H9 (cell line): ENCODE measurements around the gene NCKAP5L. TPM values are rescaled to one million over a fixed set of nuclear protein-coding genes. Genes with fewer than 3 reads are reported as not detected.

Experiments
- DNase-seq: peaks from one replicate; pipeline ENCODE4 v3.0.0-alpha.2; 2017
- H2AFZ ChIP-seq: one replicate; pipeline ENCODE4 v1.6.1; 2013; ENCODE audit warnings: mild to moderate bottlenecking, low read length, control low read depth, moderate library complexity
- H2AK5ac ChIP-seq: 2 replicates; pipeline ENCODE4 v1.6.1; 2013; ENCODE audit warnings: low read length, control low read depth, mixed read lengths; ENCODE audit not compliant: insufficient read length
- H2BK120ac ChIP-seq: one replicate; pipeline ENCODE4 v1.6.1; 2013; ENCODE audit warnings: low read depth, mild to moderate bottlenecking, low read length, control low read depth, inconsistent platforms; ENCODE audit not compliant: poor library complexity, severe bottlenecking
- H2BK12ac ChIP-seq: 2 replicates; pipeline ENCODE4 v1.6.1; 2013; ENCODE audit warnings: low read length, control low read depth, mixed read lengths, low read depth; ENCODE audit not compliant: insufficient read length
- H2BK15ac ChIP-seq: 2 replicates; pipeline ENCODE4 v1.6.1; 2013; ENCODE audit warnings: low read depth, low read length, control low read depth
- H2BK20ac ChIP-seq: one replicate; pipeline ENCODE4 v1.6.1; 2013; ENCODE audit warnings: low read depth, mild to moderate bottlenecking, low read length, control low read depth, inconsistent platforms; ENCODE audit not compliant: poor library complexity, severe bottlenecking
- H2BK5ac ChIP-seq: 2 replicates; pipeline ENCODE4 v1.6.1; 2013; ENCODE audit warnings: low read length, control low read depth, mixed read lengths; ENCODE audit not compliant: insufficient read length
- H3K14ac ChIP-seq: 2 replicates; pipeline ENCODE4 v1.6.1; 2013; ENCODE audit warnings: low read length, control low read depth; ENCODE audit not compliant: insufficient read depth
- H3K18ac ChIP-seq: 2 replicates; pipeline ENCODE4 v1.6.1; 2013; ENCODE audit warnings: low read depth, mild to moderate bottlenecking, mixed read lengths, low read length, control low read depth; ENCODE audit not compliant: insufficient read length
- H3K23ac ChIP-seq: 2 replicates; pipeline ENCODE4 v1.6.1; 2013; ENCODE audit warnings: low read length, control low read depth, mixed read lengths, low read depth; ENCODE audit not compliant: insufficient read length
- H3K23me2 ChIP-seq: 2 replicates; pipeline ENCODE4 v1.6.1; 2013; ENCODE audit warnings: low read depth, mild to moderate bottlenecking, mixed read lengths, low read length, control low read depth; ENCODE audit not compliant: insufficient read length, poor library complexity, severe bottlenecking
- H3K27ac ChIP-seq: 2 replicates; pipeline ENCODE4 v1.5.1; 2013; ENCODE audit warnings: low read length, control low read depth, mixed read lengths, low read depth; ENCODE audit not compliant: insufficient read length
- H3K27me3 ChIP-seq: 2 replicates; pipeline ENCODE4 v1.6.1; 2013; ENCODE audit warnings: low read length, control low read depth, inconsistent platforms; ENCODE audit not compliant: insufficient read depth
- H3K4ac ChIP-seq: 2 replicates; pipeline ENCODE4 v1.6.1; 2013; ENCODE audit warnings: low read depth, mild to moderate bottlenecking, control low read depth, inconsistent platforms, low read length, moderate library complexity
- H3K4me1 ChIP-seq: 2 replicates; pipeline ENCODE4 v1.6.1; 2013; ENCODE audit warnings: low read length, control low read depth, inconsistent platforms; ENCODE audit not compliant: insufficient read depth
- H3K4me2 ChIP-seq: 2 replicates; pipeline ENCODE4 v1.6.1; 2013; ENCODE audit warnings: low read length, control low read depth, mixed read lengths; ENCODE audit not compliant: insufficient read length, insufficient read depth
- H3K56ac ChIP-seq: 2 replicates; pipeline ENCODE4 v1.6.1; 2013; ENCODE audit warnings: low read depth, mild to moderate bottlenecking, mixed read lengths, low read length, control low read depth; ENCODE audit not compliant: insufficient read length
- H3K79me1 ChIP-seq: 2 replicates; pipeline ENCODE4 v1.6.1; 2013; ENCODE audit warnings: low read depth, mild to moderate bottlenecking, moderate library complexity, low read length, control low read depth, inconsistent platforms; ENCODE audit not compliant: insufficient read depth, poor library complexity, severe bottlenecking
- H3K79me2 ChIP-seq: 2 replicates; pipeline ENCODE4 v1.6.1; 2013; ENCODE audit warnings: low read length, control low read depth, inconsistent platforms; ENCODE audit not compliant: insufficient read depth
- H3K9ac ChIP-seq: 2 replicates; pipeline ENCODE4 v1.6.1; 2013; ENCODE audit warnings: low read length, control low read depth, mixed read lengths; ENCODE audit not compliant: insufficient read length; ENCODE audit errors: extremely low read depth
- H3K9me3 ChIP-seq: one replicate; pipeline ENCODE4 v1.6.1; 2013; ENCODE audit warnings: low read depth, low read length, inconsistent platforms; ENCODE audit not compliant: control insufficient read depth
- H3T11ph ChIP-seq: one replicate; pipeline ENCODE4 v1.6.1; 2013; ENCODE audit warnings: mild to moderate bottlenecking, low read length, control low read depth, inconsistent platforms
- H4K20me1 ChIP-seq: one replicate; pipeline ENCODE4 v1.6.1; 2013; ENCODE audit not compliant: control insufficient read depth, insufficient read length, insufficient read depth
- H4K5ac ChIP-seq: 2 replicates; pipeline ENCODE4 v1.6.1; 2013; ENCODE audit warnings: low read depth, mild to moderate bottlenecking, mixed read lengths, low read length, control low read depth; ENCODE audit not compliant: insufficient read length
- H4K8ac ChIP-seq: replicated peaks from 2 replicates; pipeline ENCODE4 v1.6.1; 2013; ENCODE audit warnings: low read length, control low read depth, mixed read lengths, low read depth; ENCODE audit not compliant: insufficient read length
- H4K91ac ChIP-seq: 2 replicates; pipeline ENCODE4 v1.6.1; 2013; ENCODE audit warnings: low read depth, mild to moderate bottlenecking, moderate library complexity, mixed read lengths, low read length, control low read depth; ENCODE audit not compliant: insufficient read length
- H3K27ac Mint-ChIP-seq, 3 experiments: 2 replicates in 2 of 3; 3 replicates in 1 of 3; pipeline ENCODE4 v1.8.0; 2020 to 2021; ENCODE audit warnings: mixed read lengths in 3 of 3, mild to moderate bottlenecking in 1 of 3, moderate library complexity in 1 of 3
- H3K27me3 Mint-ChIP-seq: 2 replicates; pipeline ENCODE4 v1.8.0; 2021; ENCODE audit warnings: low read depth, mild to moderate bottlenecking, moderate library complexity, mixed read lengths
- H3K36me3 Mint-ChIP-seq, 3 experiments: 2 replicates in 2 of 3; 3 replicates in 1 of 3; pipeline ENCODE4 v1.8.0; 2020 to 2021; ENCODE audit warnings: low read depth in 3 of 3, mixed read lengths in 3 of 3; ENCODE audit not compliant: insufficient read depth in 1 of 3
- H3K4me1 Mint-ChIP-seq, 2 experiments: 2 replicates each; pipeline ENCODE4 v1.8.0; 2020; ENCODE audit warnings: mixed read lengths in 2 of 2
- H3K4me3 Mint-ChIP-seq, 2 experiments: 2 replicates in 1 of 2; 3 replicates in 1 of 2; pipeline ENCODE4 v1.8.0; 2020 to 2021; ENCODE audit warnings: mild to moderate bottlenecking in 2 of 2, mixed read lengths in 2 of 2, moderate library complexity in 1 of 2
- H3K9me3 Mint-ChIP-seq, 2 experiments: 2 replicates in 1 of 2; 3 replicates in 1 of 2; pipeline ENCODE4 v1.8.0; 2020; ENCODE audit warnings: mild to moderate bottlenecking in 2 of 2, mixed read lengths in 2 of 2, moderate library complexity in 1 of 2
- WGBS: extraction: QIAGEN DNeasy Blood & Tissue Kit; methylation state at CpG from one replicate; pipeline ENCODE4 v1.1.7; 2013; ENCODE audit warnings: missing lambda C conversion rate, low lambda C conversion rate, mixed read lengths; ENCODE audit not compliant: insufficient read length; ENCODE audit errors: extremely low coverage; 5-methylcytosine and 5-hydroxymethylcytosine counted together
- total RNA-seq: library from RNA; stranded (reverse); gene quantifications from 2 replicates; pipeline ENCODE4 v1.2.1, GENCODE V29; 2021
- TF ChIP-seq, protein P1 (sequence below): fragments of 200-600 bp; sonication (generic); conservative IDR thresholded peaks from 3 replicates; pipeline ENCODE4 v1.8.0; 2021; ENCODE audit warnings: antibody characterized with exemption, mild to moderate bottlenecking

The NCKAP5L gene
- total RNA-seq, 1 experiment from 2014 or later, result 27.7 TPM

DNA sequence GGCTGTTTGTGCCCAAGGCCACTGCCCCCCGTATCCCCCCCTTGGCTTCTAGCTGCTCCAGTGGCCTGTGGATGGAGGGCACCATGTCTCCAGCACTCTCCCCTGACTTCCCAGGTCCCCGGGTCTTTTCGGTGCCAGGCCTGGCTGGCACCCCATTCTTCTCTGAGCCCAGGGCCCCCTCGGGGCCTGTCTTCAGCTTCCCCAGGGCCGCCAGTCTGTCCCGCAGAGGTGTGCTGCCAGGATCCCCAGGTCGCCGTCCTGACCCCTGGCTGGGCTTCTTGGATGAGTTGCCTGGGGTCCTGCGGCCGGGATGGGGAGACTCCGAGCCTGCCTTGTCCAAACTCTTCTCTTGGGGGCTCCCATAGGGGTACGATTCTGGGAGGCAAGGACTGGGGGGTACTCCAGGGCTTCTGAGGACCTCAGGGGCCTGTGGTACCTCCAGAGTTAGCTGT is 32.5 kb downstream of the NCKAP5L start:
- Histone ChIP-seq H3K27me3 (no peaks in the 10 kb centered on the region), H3K79me2 (no peaks in the 10 kb centered on the region), H3K56ac (no peak overlapping the region), H2BK5ac (no peak overlapping the region), H3K27ac (no peak overlapping the region), H2BK15ac (no peak overlapping the region), H3K18ac (no peak overlapping the region), H4K5ac (no peak overlapping the region), H4K20me1 (no peaks in the 10 kb centered on the region), H2BK120ac (no peak overlapping the region), H3K9me3 (no peaks in the 10 kb centered on the region), H3K79me1 (no peaks in the 10 kb centered on the region), H4K8ac (no peak overlapping the region), H4K91ac (no peak overlapping the region), H3K23ac (no peak overlapping the region), H3K4ac (no peak overlapping the region), H3K9ac (no peak overlapping the region), H3K4me1 (no peaks in the 10 kb centered on the region; the same call in 1 of the 2 replicates), H2BK12ac (no peak overlapping the region), H3T11ph (no peak overlapping the region), H2AK5ac (no peak overlapping the region), H2BK20ac (no peak overlapping the region), H2AFZ (no peak overlapping the region), H3K14ac (no peak overlapping the region), H3K23me2 (no peaks in the 10 kb centered on the region), H3K4me2 (no peak overlapping the region)
- TF ChIP-seq, protein P1, sequence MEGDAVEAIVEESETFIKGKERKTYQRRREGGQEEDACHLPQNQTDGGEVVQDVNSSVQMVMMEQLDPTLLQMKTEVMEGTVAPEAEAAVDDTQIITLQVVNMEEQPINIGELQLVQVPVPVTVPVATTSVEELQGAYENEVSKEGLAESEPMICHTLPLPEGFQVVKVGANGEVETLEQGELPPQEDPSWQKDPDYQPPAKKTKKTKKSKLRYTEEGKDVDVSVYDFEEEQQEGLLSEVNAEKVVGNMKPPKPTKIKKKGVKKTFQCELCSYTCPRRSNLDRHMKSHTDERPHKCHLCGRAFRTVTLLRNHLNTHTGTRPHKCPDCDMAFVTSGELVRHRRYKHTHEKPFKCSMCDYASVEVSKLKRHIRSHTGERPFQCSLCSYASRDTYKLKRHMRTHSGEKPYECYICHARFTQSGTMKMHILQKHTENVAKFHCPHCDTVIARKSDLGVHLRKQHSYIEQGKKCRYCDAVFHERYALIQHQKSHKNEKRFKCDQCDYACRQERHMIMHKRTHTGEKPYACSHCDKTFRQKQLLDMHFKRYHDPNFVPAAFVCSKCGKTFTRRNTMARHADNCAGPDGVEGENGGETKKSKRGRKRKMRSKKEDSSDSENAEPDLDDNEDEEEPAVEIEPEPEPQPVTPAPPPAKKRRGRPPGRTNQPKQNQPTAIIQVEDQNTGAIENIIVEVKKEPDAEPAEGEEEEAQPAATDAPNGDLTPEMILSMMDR, result no peak
- Mint-ChIP-seq H3K9me3 (no peaks in the 10 kb centered on the region), H3K4me1 (peaks cover 3 to 4% of the 10 kb centered on the region in 2 experiments; a peak in 2 of 4 replicates), H3K36me3 (peaks cover 10 to 29% (median 12%) of the 10 kb centered on the region in 3 experiments), H3K4me3 (no peak overlapping the region), H3K27ac (no peak overlapping the region), H3K27me3 (no peaks in the 10 kb centered on the region)
- no peak for DNase-seq
- no CpG with 5 or more reads among the region's 12 CpGs for WGBS
